Right renal pelvis (tissue), 4 donors: ENCODE results near the gene TMPRSS3. TPM values are rescaled to one million over a fixed set of nuclear protein-coding genes. Genes with fewer than 3 reads are reported as not detected.

Experiments
- DNase-seq, 4 donors: peaks; one replicate each; pipeline ENCODE4 v3.0.0-alpha.2; 2013; ENCODE audit warnings: low read depth in 4 of 4, low spot score in 3 of 4, missing footprints in 1 of 4
- polyA plus RNA-seq, 4 donors: library from polyadenylated mRNA; unstranded; fragments of 120-200 nt; gene quantifications; one replicate each; pipeline ENCODE4 v1.2.1, GENCODE V29; 2013; ENCODE audit not compliant: insufficient read length in 4 of 4

The TMPRSS3 gene
- polyA plus RNA-seq, 4 donors, result 2.2 to 2.6 (median 2.3) TPM

- no peak for DNase-seq
Observed at GRCh38 chr21:42375966-42376337, 19.9 kb downstream of the TMPRSS3 start.

GRCh38 chr21:42375506-42375905, 20.3 kb downstream of the TMPRSS3 start:
- no peak for DNase-seq

GRCh38 chr21:42374864-42375499, 20.9 kb downstream of the TMPRSS3 start:
- no peak for DNase-seq

GRCh38 chr21:42374457-42374856, 21.4 kb downstream of the TMPRSS3 start:
- DNase-seq, result no peak

- DNase-seq, result no peak
Observed at GRCh38 chr21:42373908-42374455, 21.9 kb downstream of the TMPRSS3 start.

GRCh38 chr21:42373196-42373907, 22.5 kb downstream of the TMPRSS3 start:
- DNase-seq, result no peak

GRCh38 chr21:42370894-42371654, 24.8 kb downstream of the TMPRSS3 start:
- no peak for DNase-seq

- no peak for DNase-seq
Observed at GRCh38 chr21:42369821-42370220, 26.0 kb downstream of the TMPRSS3 start.

- no peak for DNase-seq
Observed at GRCh38 chr21:42367367-42368165, 28.3 kb downstream of the TMPRSS3 start.

- no peak for DNase-seq
Observed at GRCh38 chr21:42366292-42367010, 29.4 kb downstream of the TMPRSS3 start, which contains the start of gene TFF1. Gene TFF1, minus strand, starts transcription at chr21:42366535. Its CDS starts 40 bp downstream, at chr21:42366495.

GRCh38 chr21:42365770-42366169, 30.1 kb downstream of the TMPRSS3 start:
- no peak for DNase-seq

- no peak for DNase-seq
Observed at GRCh38 chr21:42364304-42364865, 31.5 kb downstream of the TMPRSS3 start.

- DNase-seq, result no peak
Observed at GRCh38 chr21:42363312-42363711, 32.5 kb downstream of the TMPRSS3 start.

GRCh38 chr21:42362700-42363099, 33.2 kb downstream of the TMPRSS3 start:
- DNase-seq, result no peak

GRCh38 chr21:42362198-42362597, 33.7 kb downstream of the TMPRSS3 start:
- no peak for DNase-seq

- DNase-seq, result no peak
Observed at GRCh38 chr21:42361286-42361685, 34.6 kb downstream of the TMPRSS3 start.

- DNase-seq, result no peak
Observed at GRCh38 chr21:42360317-42360716, 35.5 kb downstream of the TMPRSS3 start.

- DNase-seq, result no peak
Observed at GRCh38 chr21:42358937-42359336, 36.9 kb downstream of the TMPRSS3 start.

GRCh38 chr21:42358261-42358660, 37.6 kb downstream of the TMPRSS3 start:
- DNase-seq, result no peak
